Neural cell (in vitro differentiated cells): ENCODE data around the gene FSTL5. TPM values are rescaled to one million over a fixed set of nuclear protein-coding genes. Genes with fewer than 3 reads are reported as not detected.
"Not testable (repeated sequence)": the region's sequence is repeated elsewhere in the genome, so short reads cannot be mapped to it uniquely, and the experiment has no call there.

Experiments used
- H2AFZ ChIP-seq: fragments of 200-600, 300-800 bp; sonication (generic), shearing (Covaris generic); 2 replicates; pipeline ENCODE4 v1.6.0; 2014; ENCODE audit warnings: low read depth, mild to moderate bottlenecking, antibody characterized with exemption, low read length, moderate library complexity
- H3F3A ChIP-seq: fragments of 200-600 bp; shearing (Covaris generic); 2 replicates; pipeline ENCODE4 v1.6.1; 2016; ENCODE audit warnings: mild to moderate bottlenecking, moderate library complexity, mixed read lengths, antibody characterized with exemption, low read length; ENCODE audit not compliant: insufficient read depth, poor library complexity, severe bottlenecking
- H3K27ac ChIP-seq: fragments of 200-600, 300-800 bp; sonication (generic), shearing (Covaris generic); 2 replicates; pipeline ENCODE4 v1.5.1; 2014; ENCODE audit warnings: mild to moderate bottlenecking, low read length, moderate library complexity
- H3K27me3 ChIP-seq: fragments of 300-800, 200-600 bp; sonication (generic), shearing (Covaris generic); 2 replicates; pipeline ENCODE4 v1.6.0; 2014; ENCODE audit warnings: mild to moderate bottlenecking, low read depth, low read length, moderate library complexity; ENCODE audit not compliant: insufficient read depth
- H3K36me3 ChIP-seq: fragments of 300-800, 200-600 bp; sonication (generic), shearing (Covaris generic); 2 replicates; pipeline ENCODE4 v1.5.1; 2014; ENCODE audit warnings: mild to moderate bottlenecking, antibody characterized with exemption, low read length, moderate library complexity; ENCODE audit not compliant: insufficient read depth
- H3K4me2 ChIP-seq: fragments of 300-800, 200-600 bp; sonication (generic), shearing (Covaris generic); 2 replicates; pipeline ENCODE4 v1.6.0; 2014; ENCODE audit warnings: mild to moderate bottlenecking, low read length
- H3K4me3 ChIP-seq: fragments of 300-800, 200-600 bp; sonication (generic), shearing (Covaris generic); 2 replicates; pipeline ENCODE4 v1.5.1; 2014; ENCODE audit warnings: mild to moderate bottlenecking, low read length, moderate library complexity
- H3K79me2 ChIP-seq: fragments of 200-600 bp; shearing (Covaris generic); replicated peaks from 2 replicates; pipeline ENCODE4 v1.6.0; 2014; ENCODE audit warnings: mild to moderate bottlenecking, low read length, moderate library complexity; ENCODE audit not compliant: insufficient read depth
- H3K9ac ChIP-seq: fragments of 300-800, 200-600 bp; sonication (generic), shearing (Covaris generic); 2 replicates; pipeline ENCODE4 v1.6.1; 2016; ENCODE audit warnings: mild to moderate bottlenecking, low read length, mixed read lengths
- H3K9me2 ChIP-seq: fragments of 200-600 bp; shearing (Covaris generic); 2 replicates; pipeline ENCODE4 v1.6.1; 2016; ENCODE audit warnings: mild to moderate bottlenecking, low read length, mixed read lengths; ENCODE audit not compliant: insufficient read depth
- H3K9me3 ChIP-seq: fragments of 200-600, 300-800 bp; sonication (generic), shearing (Covaris generic); 2 replicates; pipeline ENCODE4 v1.6.1; 2016; ENCODE audit warnings: mild to moderate bottlenecking, mixed run types, low read length, moderate library complexity, mixed read lengths
- H4K20me1 ChIP-seq: fragments of 200-600 bp; shearing (Covaris generic); 2 replicates; pipeline ENCODE4 v1.6.1; 2016; ENCODE audit warnings: mild to moderate bottlenecking, mixed run types; ENCODE audit not compliant: insufficient read depth
- CTCF ChIP-seq: fragments of 450-650 bp; IDR thresholded peaks from 2 replicates; pipeline ENCODE4 v1.5.1; 2014; ENCODE audit warnings: antibody characterized with exemption, mild to moderate bottlenecking, moderate library complexity; ENCODE audit not compliant: poor library complexity, severe bottlenecking
- EP300 ChIP-seq: fragments of 450-650 bp; conservative IDR thresholded peaks from 2 replicates; pipeline ENCODE4 v1.6.1; 2014; ENCODE audit warnings: antibody characterized with exemption, mild to moderate bottlenecking, moderate library complexity; ENCODE audit not compliant: poor library complexity, severe bottlenecking
- EZH2 ChIP-seq: fragments of 200-600, 300-800 bp; shearing (Covaris generic), sonication (generic); IDR thresholded peaks from 2 replicates; pipeline ENCODE4 v1.6.1; 2014; ENCODE audit warnings: antibody characterized with exemption, low read length, borderline replicate concordance, mild to moderate bottlenecking; ENCODE audit not compliant: insufficient read depth, poor library complexity, severe bottlenecking
- MXI1 ChIP-seq: fragments of 450-650 bp; conservative IDR thresholded peaks from 2 replicates; pipeline ENCODE4 v1.6.1; 2014; ENCODE audit warnings: antibody characterized with exemption, mild to moderate bottlenecking; ENCODE audit not compliant: poor library complexity, severe bottlenecking
- POLR2AphosphoS5 ChIP-seq: IDR thresholded peaks from 2 replicates; pipeline ENCODE4 v1.6.1; 2012
- RAD21 ChIP-seq: fragments of 450-650 bp; conservative IDR thresholded peaks from 2 replicates; pipeline ENCODE4 v1.6.1; 2014; ENCODE audit warnings: antibody characterized with exemption, mild to moderate bottlenecking, moderate library complexity
- REST ChIP-seq: IDR thresholded peaks from 2 replicates; pipeline ENCODE4 v1.6.1; 2012; ENCODE audit warnings: borderline replicate concordance
- SMC3 ChIP-seq: fragments of 450-650 bp; conservative IDR thresholded peaks from 2 replicates; pipeline ENCODE4 v1.6.1; 2014; ENCODE audit warnings: antibody characterized with exemption, mild to moderate bottlenecking, moderate library complexity; ENCODE audit not compliant: poor library complexity
- TAF1 ChIP-seq: IDR thresholded peaks from 2 replicates; pipeline ENCODE4 v1.6.1; 2012; ENCODE audit warnings: low read depth
- polyA minus RNA-seq: library from RNA; depleted of rRNA, polyadenylated mRNA; stranded (reverse); fragments of >200 nt; gene quantifications from 2 replicates; pipeline ENCODE4 v1.2.3, GENCODE V29; 2014
- polyA plus RNA-seq: library from polyadenylated mRNA; depleted of rRNA; stranded (reverse); fragments of >200 nt; gene quantifications from 2 replicates; pipeline ENCODE4 v1.2.3, GENCODE V29; 2014

Gene FSTL5
- polyA plus RNA-seq (6.5 and 6.8 TPM in 2 replicates), polyA minus RNA-seq (16.3 and 18.2 TPM in 2 replicates)

- Histone ChIP-seq H3K27ac (no peak within 1 kb of the TSS), H3K9ac (peak within 1 kb of the TSS; percentile 44)
Observed at GRCh38 chr4:162163892-162164759, at the start of gene FSTL5. FSTL5 (minus strand) TSS chr4:162164000; CDS start chr4:162111396, 52,604 bp downstream.

GRCh38 chr4:162209706-162210105, 45.9 kb upstream of the FSTL5 start:
- no peak overlapping the region for H2AFZ ChIP-seq
- no peaks in the 10 kb centered on the region for H3K9me3 ChIP-seq
- H3K9me2 ChIP-seq: no peaks in the 10 kb centered on the region
- no peaks in the 10 kb centered on the region for H3K36me3 ChIP-seq
- no peaks in the 10 kb centered on the region for H3K27me3 ChIP-seq
- no peaks in the 10 kb centered on the region for H4K20me1 ChIP-seq
- no peak overlapping the region for H3K4me3 ChIP-seq
- no peak overlapping the region for H3K4me2 ChIP-seq
- no peak overlapping the region for H3K9ac ChIP-seq
- no peak for TF ChIP-seq TAF1
- TF ChIP-seq RAD21: no peak
- no peak for TF ChIP-seq EZH2
- TF ChIP-seq CTCF: no peak
- no peak for TF ChIP-seq SMC3
- TF ChIP-seq MXI1: no peak
- TF ChIP-seq REST: no peak
- TF ChIP-seq EP300: no peak
- TF ChIP-seq POLR2AphosphoS5: no peak
- no peak overlapping the region for H3K27ac ChIP-seq
- no peaks in the 10 kb centered on the region for H3F3A ChIP-seq
- H3K79me2 ChIP-seq: no peaks in the 10 kb centered on the region

More at GRCh38 chr4:162163892-162164759, at the start of gene FSTL5:
- Histone ChIP-seq H3K9me2 (no peaks in the 10 kb centered on the region), H2AFZ (peak within 1 kb of the TSS; percentile 7), H3F3A (no peaks in the 10 kb centered on the region), H3K9me3 (no peaks in the 10 kb centered on the region), H3K4me3 (peak within 1 kb of the TSS; percentile 70), H3K79me2 (no peaks in the 10 kb centered on the region), H3K4me2 (peak within 1 kb of the TSS; percentile 50), H3K36me3 (no peaks in the 10 kb centered on the region), H4K20me1 (no peaks in the 10 kb centered on the region), H3K27me3 (no peaks in the 10 kb centered on the region)
- TF ChIP-seq SMC3 (peak; percentile 53), EZH2 (no peak), RAD21 (peak; percentile 51), REST (no peak)

GRCh38 chr4:162203478-162203877, 39.7 kb upstream of the FSTL5 start:
- H3K9me2 ChIP-seq, H3K36me3 ChIP-seq, H3F3A ChIP-seq, H2AFZ ChIP-seq, H3K4me2 ChIP-seq, H3K4me3 ChIP-seq, H3K79me2 ChIP-seq, H3K9ac ChIP-seq, H4K20me1 ChIP-seq, H3K27ac ChIP-seq, H3K9me3 ChIP-seq, H3K27me3 ChIP-seq: not testable (repeated sequence)
